OCI-LY1 (cell line): ENCODE data around the gene NOTCH2.
"Not testable (repeated sequence)": the region's sequence is repeated elsewhere in the genome, so short reads cannot be mapped to it uniquely, and the experiment has no call there.

Experiments used
- CTCF ChIP-seq: fragments of 200-600 bp; sonication (generic), shearing (Covaris generic); IDR thresholded peaks from 2 replicates; pipeline ENCODE4 v1.5.1; 2017; ENCODE audit warnings: mild to moderate bottlenecking, antibody characterized with exemption, low read length, moderate library complexity, mixed read lengths
- EZH2 ChIP-seq: fragments of 200-600 bp; sonication (generic), shearing (Covaris generic); IDR thresholded peaks from 2 replicates; pipeline ENCODE4 v1.8.0; 2017; ENCODE audit warnings: borderline replicate concordance, mixed run types, mild to moderate bottlenecking, antibody characterized with exemption, low read length, moderate library complexity, mixed read lengths

GRCh38 chr1:120087959-120088358 lies 18.5 kb upstream of the NOTCH2 start:
- TF ChIP-seq CTCF, EZH2: not testable (repeated sequence)
